ENCODE results near the gene NOX3.

DNA sequence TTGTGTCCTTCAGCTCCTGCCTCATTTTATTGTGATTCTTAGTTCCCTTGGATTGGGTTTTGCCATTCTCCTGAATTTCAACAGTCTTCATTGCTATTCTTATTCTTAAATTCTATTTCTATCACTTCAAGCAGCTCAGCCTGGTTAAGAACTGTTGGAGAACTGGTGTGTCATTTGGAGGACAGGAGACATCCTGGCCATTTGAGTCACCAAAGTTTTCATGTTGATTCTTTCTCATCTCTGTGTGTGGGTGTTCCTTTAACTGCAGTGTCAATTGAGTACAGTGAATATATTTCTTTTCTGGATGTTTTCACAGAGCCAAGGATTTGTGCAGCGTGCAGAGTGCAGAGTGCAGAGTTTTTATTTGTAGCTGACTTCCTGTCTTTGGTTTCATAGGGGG lies 107.8 kb downstream of the NOX3 start:
- no peak for TF ChIP-seq EZH2phosphoT487 (IDR thresholded peaks at IDR 0.05; ENCODE audit: borderline replicate concordance, low read length)
- TF ChIP-seq, protein P1, sequence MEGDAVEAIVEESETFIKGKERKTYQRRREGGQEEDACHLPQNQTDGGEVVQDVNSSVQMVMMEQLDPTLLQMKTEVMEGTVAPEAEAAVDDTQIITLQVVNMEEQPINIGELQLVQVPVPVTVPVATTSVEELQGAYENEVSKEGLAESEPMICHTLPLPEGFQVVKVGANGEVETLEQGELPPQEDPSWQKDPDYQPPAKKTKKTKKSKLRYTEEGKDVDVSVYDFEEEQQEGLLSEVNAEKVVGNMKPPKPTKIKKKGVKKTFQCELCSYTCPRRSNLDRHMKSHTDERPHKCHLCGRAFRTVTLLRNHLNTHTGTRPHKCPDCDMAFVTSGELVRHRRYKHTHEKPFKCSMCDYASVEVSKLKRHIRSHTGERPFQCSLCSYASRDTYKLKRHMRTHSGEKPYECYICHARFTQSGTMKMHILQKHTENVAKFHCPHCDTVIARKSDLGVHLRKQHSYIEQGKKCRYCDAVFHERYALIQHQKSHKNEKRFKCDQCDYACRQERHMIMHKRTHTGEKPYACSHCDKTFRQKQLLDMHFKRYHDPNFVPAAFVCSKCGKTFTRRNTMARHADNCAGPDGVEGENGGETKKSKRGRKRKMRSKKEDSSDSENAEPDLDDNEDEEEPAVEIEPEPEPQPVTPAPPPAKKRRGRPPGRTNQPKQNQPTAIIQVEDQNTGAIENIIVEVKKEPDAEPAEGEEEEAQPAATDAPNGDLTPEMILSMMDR (IDR thresholded peaks at IDR 0.05; ENCODE audit: low read depth, low read length, poor library complexity, severe bottlenecking) = no peak

Data from DOHH2 (cell line).